ENCODE results near the gene SPAG5.

SPAG5 gene

GRCh38 chr17:28570716-28571360 lies 28.0 kb downstream of the SPAG5 start:
- TF ChIP-seq CTCF (conservative IDR thresholded peaks at IDR 0.05) (no peak), ZFX (IDR thresholded peaks at IDR 0.05) (peak; percentile 59; the same call in 1 of the 2 replicates)
- peak overlapping the region; percentile 84 for H3K27ac ChIP-seq

GRCh38 chr17:28569446-28569845 lies 29.4 kb downstream of the SPAG5 start:
- TF ChIP-seq CTCF (conservative IDR thresholded peaks at IDR 0.05) (no peak), ZFX (IDR thresholded peaks at IDR 0.05) (no peak)
- no peak overlapping the region for H3K27ac ChIP-seq

GRCh38 chr17:28567604-28568003 lies 31.2 kb downstream of the SPAG5 start:
- no peak overlapping the region for H3K27ac ChIP-seq
- no peak for TF ChIP-seq ZFX (IDR thresholded peaks at IDR 0.05)
- no peak for TF ChIP-seq CTCF (conservative IDR thresholded peaks at IDR 0.05)

GRCh38 chr17:28563475-28563874 lies 35.4 kb downstream of the SPAG5 start:
- TF ChIP-seq CTCF (conservative IDR thresholded peaks at IDR 0.05) (no peak), ZFX (IDR thresholded peaks at IDR 0.05) (no peak)
- H3K27ac ChIP-seq, result no peak overlapping the region

- H3K27ac ChIP-seq, result no peak overlapping the region
- no peak for TF ChIP-seq CTCF (conservative IDR thresholded peaks at IDR 0.05)
Observed at GRCh38 chr17:28555022-28555421, 43.8 kb downstream of the SPAG5 start.

- no peak overlapping the region for H3K27ac ChIP-seq
- no peak for TF ChIP-seq CTCF (conservative IDR thresholded peaks at IDR 0.05)
- TF ChIP-seq ZFX (IDR thresholded peaks at IDR 0.05), result no peak
Observed at GRCh38 chr17:28554565-28554964, 44.3 kb downstream of the SPAG5 start.

- TF ChIP-seq CTCF (conservative IDR thresholded peaks at IDR 0.05) (no peak), ZFX (IDR thresholded peaks at IDR 0.05) (no peak)
- no peak overlapping the region for H3K27ac ChIP-seq
Observed at GRCh38 chr17:28553000-28553505, 45.8 kb downstream of the SPAG5 start.
